Breast epithelium (tissue), 4 donors: Measurements from ENCODE around the gene RIPK3. TPM values are rescaled to one million over a fixed set of nuclear protein-coding genes. Genes with fewer than 3 reads are reported as not detected.

Experiments
- DNase-seq, 2 donors: peaks; one replicate each; pipeline ENCODE4 v3.0.0-alpha.2; 2019; ENCODE audit warnings: low spot score in 2 of 2
- H3K27ac ChIP-seq, 2 donors: fragments of 200-600 bp; sonication (generic) in 1 of 2; one replicate each; pipeline ENCODE4 v1.5.1; 2016 to 2019; ENCODE audit warnings: mild to moderate bottlenecking in 1 of 2
- H3K27me3 ChIP-seq, 2 donors: fragments of 200-600 bp; sonication (generic) in 1 of 2; one replicate each; pipeline versions ENCODE4 v1.5.1 to v1.6.0; 2017 to 2019; ENCODE audit warnings: control low read depth in 1 of 2, mild to moderate bottlenecking in 1 of 2
- H3K36me3 ChIP-seq: fragments of 200-600 bp; one replicate; pipeline ENCODE4 v1.5.1; 2019
- H3K4me1 ChIP-seq, 2 donors: fragments of 200-600 bp; sonication (generic); one replicate each; pipeline ENCODE4 v1.5.1; 2016 to 2019; ENCODE audit warnings: control low read depth in 1 of 2
- H3K4me3 ChIP-seq, 3 donors: fragments of 200-600 bp; sonication (generic); 1 replicate in 2 of 3; 2 replicates in 1 of 3; pipeline ENCODE4 v1.5.1; 2016 to 2019; ENCODE audit warnings: mild to moderate bottlenecking in 3 of 3, moderate library complexity in 2 of 3
- H3K9me3 ChIP-seq, 2 donors: fragments of 200-600 bp; sonication (generic) in 1 of 2; one replicate each; pipeline ENCODE4 v1.5.1; 2016 to 2019; ENCODE audit warnings: control low read depth in 1 of 2
- CTCF ChIP-seq, 3 donors: fragments of 450-650 bp; IDR thresholded peaks; one replicate each; pipeline ENCODE4 v1.5.1; 2016 to 2017; ENCODE audit warnings: antibody characterized with exemption in 3 of 3, mild to moderate bottlenecking in 3 of 3, moderate library complexity in 3 of 3
- POLR2A ChIP-seq: fragments of 450-650 bp; IDR thresholded peaks from one replicate; pipeline ENCODE4 v1.6.1; 2016; ENCODE audit warnings: antibody characterized with exemption, mild to moderate bottlenecking, moderate library complexity
- POLR2AphosphoS5 ChIP-seq, 3 donors: sonication (generic); formaldehyde crosslinking; IDR thresholded peaks; one replicate each; pipeline ENCODE4 v1.6.1; 2017; ENCODE audit warnings: antibody characterized with exemption in 3 of 3
- intact Hi-C: fragments of 100-400 bp; cut with DNase I; formaldehyde crosslinking; loops from one replicate; pipeline ENCODE4 v1.15.1; 2023; ENCODE audit warnings: low total_unique reads
- total RNA-seq, 3 donors: library from RNA; depleted of rRNA; stranded (reverse); fragments of >200 nt; gene quantifications; one replicate each; pipeline ENCODE4 v1.1.0, GENCODE V29; 2016

Gene RIPK3
- total RNA-seq, 3 donors from 2014 or later, result 10.7 to 13.4 (median 12.0) TPM

DNA sequence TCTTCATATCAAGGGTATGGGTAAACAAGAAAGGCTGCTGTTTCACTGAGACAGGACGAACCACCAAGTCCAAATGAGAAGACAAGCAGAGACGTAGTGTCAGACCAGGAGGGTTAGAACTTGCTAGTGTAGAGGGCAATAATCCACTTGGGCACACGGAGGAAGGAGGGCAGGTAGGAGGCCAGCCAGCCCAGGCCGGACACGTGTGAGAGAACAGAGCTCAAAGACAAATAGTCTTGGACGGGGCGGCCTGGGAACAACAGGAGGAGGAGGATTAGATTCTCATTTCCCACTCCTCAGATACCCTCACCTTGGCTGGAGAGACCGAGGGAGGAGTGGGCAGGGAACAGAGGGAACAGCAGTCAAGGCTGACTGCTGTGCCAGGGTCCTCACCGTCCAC lies 49.0 kb downstream of the RIPK3 start:
- H3K4me3 ChIP-seq, result no peak overlapping the region
- no peaks in the 10 kb centered on the region for H3K27me3 ChIP-seq
- H3K9me3 ChIP-seq, result no peaks in the 10 kb centered on the region
- no peaks in the 10 kb centered on the region for H3K4me1 ChIP-seq
- intact Hi-C loops, result no loop called here
- H3K36me3 ChIP-seq, result peaks cover 2% of the 10 kb centered on the region
- no peak for DNase-seq
- H3K27ac ChIP-seq, result no peak overlapping the region
- no peak for TF ChIP-seq POLR2AphosphoS5 (IDR thresholded peaks at IDR 0.05)
- TF ChIP-seq CTCF (IDR thresholded peaks at IDR 0.05), result no peak
- TF ChIP-seq POLR2A, result no peak

GRCh38 chr14:24289649-24290280 lies 50.0 kb downstream of the RIPK3 start:
- intact Hi-C loops, result no loop called here
- H3K27me3 ChIP-seq, result no peaks in the 10 kb centered on the region
- TF ChIP-seq POLR2AphosphoS5 (IDR thresholded peaks at IDR 0.05) (no peak), CTCF (IDR thresholded peaks at IDR 0.05) (no peak), POLR2A (no peak)
- H3K4me3 ChIP-seq, result no peak overlapping the region
- H3K36me3 ChIP-seq, result no peaks in the 10 kb centered on the region
- no peak for DNase-seq
- H3K27ac ChIP-seq, result no peak overlapping the region
- no peaks in the 10 kb centered on the region for H3K9me3 ChIP-seq
- no peaks in the 10 kb centered on the region for H3K4me1 ChIP-seq

DNA sequence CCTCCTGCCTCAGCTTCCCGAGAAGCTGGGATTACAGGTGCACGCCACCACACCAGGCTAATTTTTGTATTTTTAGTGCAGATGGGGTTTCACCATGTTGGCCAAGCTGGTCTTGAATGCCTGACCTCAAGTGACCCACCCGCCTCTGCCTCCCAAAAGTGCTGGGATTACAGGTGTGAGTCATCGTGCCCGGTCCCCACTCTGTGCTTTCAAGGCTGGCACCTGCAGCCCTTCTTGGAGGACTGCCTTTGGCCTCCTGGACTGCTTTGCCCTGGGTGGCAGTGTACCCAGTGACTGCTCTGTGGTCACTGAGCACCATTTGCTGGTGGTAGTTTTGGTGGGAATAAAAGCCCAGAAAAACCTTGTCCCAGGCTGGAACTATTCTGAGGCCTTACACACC lies 52.8 kb downstream of the RIPK3 start:
- no peak overlapping the region for H3K4me3 ChIP-seq
- no peak overlapping the region for H3K27ac ChIP-seq
- intact Hi-C loops, result no loop called here
- H3K9me3 ChIP-seq, result no peaks in the 10 kb centered on the region
- no peak for DNase-seq
- TF ChIP-seq CTCF (IDR thresholded peaks at IDR 0.05), result no peak
- no peak for TF ChIP-seq POLR2AphosphoS5 (IDR thresholded peaks at IDR 0.05)
- TF ChIP-seq POLR2A, result no peak
- H3K36me3 ChIP-seq, result no peaks in the 10 kb centered on the region
- H3K27me3 ChIP-seq, result no peaks in the 10 kb centered on the region
- H3K4me1 ChIP-seq, result no peaks in the 10 kb centered on the region

Other genes with a start within 250 kb of the RIPK3 start
- 10 to 100 TPM; 20.5 to 51.5 (median 24.3) TPM for gene PCK2, start 245.7 kb downstream of the RIPK3 start, total RNA-seq
- 10 to 100 TPM; 78.6 to 81.6 (median 80.9) TPM for gene DCAF11, start 225.2 kb downstream of the RIPK3 start, total RNA-seq
- gene NRL, start 225.0 kb downstream of the RIPK3 start, total RNA-seq, result 1 to 10 TPM; 2.1 to 5.6 (median 2.5) TPM
- 1 to 10 TPM; 1.2 to 2.6 (median 1.6) TPM for gene FITM1, start 209.3 kb downstream of the RIPK3 start, total RNA-seq
- gene PSME1, start 203.8 kb downstream of the RIPK3 start, total RNA-seq, result 100 to 1,000 TPM in 2 of 3 donors, 10 to 100 TPM in 1; 91.1 to 151 (median 135) TPM
- gene EMC9, start 198.4 kb downstream of the RIPK3 start, total RNA-seq, result 10 to 100 TPM; 13.4 to 19.0 (median 16.5) TPM
- gene PSME2, start 193.4 kb downstream of the RIPK3 start, total RNA-seq, result 10 to 100 TPM; 22.1 to 69.2 (median 62.1) TPM
- gene RNF31, start 192.5 kb downstream of the RIPK3 start, total RNA-seq, result 10 to 100 TPM; 29.1 to 43.8 (median 41.0) TPM
- gene IRF9, start 178.7 kb downstream of the RIPK3 start, total RNA-seq, result 10 to 100 TPM; 44.6 to 76.0 (median 54.7) TPM
- gene REC8, start 167.9 kb downstream of the RIPK3 start, total RNA-seq, result 10 to 100 TPM in 1 of 3 donors, 1 to 10 TPM in 2; 2.9 to 10.2 (median 6.6) TPM
- gene IPO4, start 151.2 kb downstream of the RIPK3 start, total RNA-seq, result 10 to 100 TPM; 17.0 to 41.6 (median 21.7) TPM
- gene TM9SF1, start 144.6 kb downstream of the RIPK3 start, total RNA-seq, result 10 to 100 TPM; 52.3 to 75.7 (median 71.1) TPM
- gene TSSK4, start 134.3 kb downstream of the RIPK3 start, total RNA-seq, result 1 to 10 TPM in 1 of 3 donors, not detected in 2; 1.3 TPM
- gene CHMP4A, start 126.5 kb downstream of the RIPK3 start, total RNA-seq, result 10 to 100 TPM; 66.5 to 88.8 (median 85.0) TPM
- 10 to 100 TPM; 13.1 to 20.8 (median 17.1) TPM for gene MDP1, start 123.9 kb downstream of the RIPK3 start, total RNA-seq
- 100 to 1,000 TPM; 118 to 165 (median 150) TPM for gene NEDD8, start 107.6 kb downstream of the RIPK3 start, total RNA-seq
- gene GMPR2, start 107.1 kb downstream of the RIPK3 start, total RNA-seq, result 10 to 100 TPM; 59.3 to 74.6 (median 66.1) TPM
- 10 to 100 TPM; 53.1 to 71.9 (median 55.5) TPM for gene TINF2, start 97.4 kb downstream of the RIPK3 start, total RNA-seq
- 10 to 100 TPM in 1 of 3 donors, 1 to 10 TPM in 1, under 1 TPM in 1; 0.32 to 18.7 (median 1.6) TPM for gene TGM1, start 76.8 kb downstream of the RIPK3 start, total RNA-seq
- gene RABGGTA, start 68.4 kb downstream of the RIPK3 start, total RNA-seq, result 10 to 100 TPM; 24.8 to 41.6 (median 34.4) TPM
- gene DHRS1, start 40.2 kb downstream of the RIPK3 start, total RNA-seq, result 10 to 100 TPM; 21.9 to 45.7 (median 32.1) TPM
- 10 to 100 TPM; 18.4 to 21.0 (median 19.0) TPM for gene NOP9, start 40.1 kb downstream of the RIPK3 start, total RNA-seq
- gene CIDEB, start 32.0 kb downstream of the RIPK3 start, total RNA-seq, result 10 to 100 TPM in 2 of 3 donors, 1 to 10 TPM in 1; 8.0 to 14.4 (median 10.4) TPM
- gene LTB4R2, start 29.9 kb downstream of the RIPK3 start, total RNA-seq, result 10 to 100 TPM in 1 of 3 donors, 1 to 10 TPM in 2; 8.5 to 11.1 (median 9.4) TPM
- 10 to 100 TPM in 2 of 3 donors, 1 to 10 TPM in 1; 5.7 to 18.4 (median 12.8) TPM for gene LTB4R, start 28.5 kb downstream of the RIPK3 start, total RNA-seq
- 10 to 100 TPM; 13.8 to 60.6 (median 27.7) TPM for gene ADCY4, start 4.9 kb downstream of the RIPK3 start, total RNA-seq
- 10 to 100 TPM; 28.6 to 67.2 (median 32.8) TPM for gene NFATC4, start 28.2 kb upstream of the RIPK3 start, total RNA-seq
- gene NYNRIN, start 59.0 kb upstream of the RIPK3 start, total RNA-seq, result 1 to 10 TPM; 6.4 to 8.2 (median 7.7) TPM
- 1 to 10 TPM; 1.6 to 3.8 (median 2.3) TPM for gene CBLN3, start 89.7 kb upstream of the RIPK3 start, total RNA-seq
- 10 to 100 TPM; 48.5 to 68.1 (median 63.9) TPM for gene KHNYN, start 90.0 kb upstream of the RIPK3 start, total RNA-seq
- gene SDR39U1, start 102.8 kb upstream of the RIPK3 start, total RNA-seq, result 10 to 100 TPM; 42.1 to 63.4 (median 53.4) TPM
- gene CMA1, start 168.3 kb upstream of the RIPK3 start, total RNA-seq, result 1 to 10 TPM in 1 of 3 donors, under 1 TPM in 1, not detected in 1; 0.66 to 7.2 TPM
- 10 to 100 TPM in 1 of 3 donors, under 1 TPM in 2; 0.59 to 25.3 (median 0.98) TPM for gene CTSG, start 236.3 kb upstream of the RIPK3 start, total RNA-seq